DOHH2 (cell line): Measurements from ENCODE around the gene CTTN.

ENCODE experiments used
- H3F3A ChIP-seq: fragments of 200-600 bp; sonication (generic), shearing (Covaris generic); 2 replicates; pipeline ENCODE4 v1.6.0; 2016; ENCODE audit warnings: antibody characterized with exemption, mild to moderate bottlenecking; ENCODE audit not compliant: control insufficient read depth, insufficient read depth
- H3K27ac ChIP-seq: fragments of 200-600 bp; sonication (generic); 2 replicates; pipeline ENCODE4 v1.5.1; 2014; ENCODE audit warnings: low read depth, mild to moderate bottlenecking, low read length, moderate library complexity
- H3K27me3 ChIP-seq: fragments of 200-600 bp; sonication (generic); 2 replicates; pipeline ENCODE4 v1.6.1; 2014; ENCODE audit warnings: mild to moderate bottlenecking, low read length, mixed read lengths; ENCODE audit not compliant: control insufficient read depth
- H3K36me3 ChIP-seq: fragments of 200-600 bp; sonication (generic); 2 replicates; pipeline ENCODE4 v1.6.1; 2014; ENCODE audit warnings: mild to moderate bottlenecking, low read length, moderate library complexity, mixed read lengths; ENCODE audit not compliant: control insufficient read depth
- H3K4me1 ChIP-seq: fragments of 200-600 bp; sonication (generic); 2 replicates; pipeline ENCODE4 v1.6.1; 2014; ENCODE audit warnings: mild to moderate bottlenecking, low read length, mixed read lengths; ENCODE audit not compliant: control insufficient read depth
- H3K4me2 ChIP-seq: fragments of 200-600 bp; sonication (generic); 2 replicates; pipeline ENCODE4 v1.6.0; 2014; ENCODE audit warnings: mild to moderate bottlenecking, low read length, moderate library complexity
- H3K4me3 ChIP-seq: fragments of 200-600 bp; sonication (generic); 2 replicates; pipeline ENCODE4 v1.5.1; 2014; ENCODE audit warnings: mild to moderate bottlenecking, low read length, mixed read lengths
- H3K79me2 ChIP-seq: fragments of 200-600 bp; sonication (generic); 2 replicates; pipeline ENCODE4 v1.6.1; 2014; ENCODE audit warnings: mild to moderate bottlenecking, low read length, mixed read lengths; ENCODE audit not compliant: control insufficient read depth
- H3K9me2 ChIP-seq: fragments of 200-600 bp; sonication (generic); replicated peaks from 2 replicates; pipeline ENCODE4 v1.6.1; 2014; ENCODE audit warnings: mild to moderate bottlenecking, low read length, mixed read lengths; ENCODE audit not compliant: control insufficient read depth
- H3K9me3 ChIP-seq: fragments of 200-600 bp; sonication (generic); 2 replicates; pipeline ENCODE4 v1.6.1; 2014; ENCODE audit warnings: antibody characterized with exemption, low read length, mixed read lengths; ENCODE audit not compliant: control insufficient read depth, insufficient read depth
- H4K20me1 ChIP-seq: fragments of 200-600 bp; sonication (generic); 2 replicates; pipeline ENCODE4 v1.6.0; 2014; ENCODE audit warnings: low read depth, mild to moderate bottlenecking, antibody characterized with exemption, low read length, moderate library complexity; ENCODE audit not compliant: control insufficient read depth, insufficient read depth
- CTCF ChIP-seq: fragments of 200-600 bp; sonication (generic); IDR thresholded peaks from one replicate; pipeline ENCODE4 v1.5.1; 2014; ENCODE audit warnings: antibody characterized with exemption, mild to moderate bottlenecking, low read depth, low read length; ENCODE audit not compliant: poor library complexity, severe bottlenecking
- EZH2phosphoT487 ChIP-seq: fragments of 200-600 bp; sonication (generic); IDR thresholded peaks from 2 replicates; pipeline ENCODE4 v1.6.1; 2017; ENCODE audit warnings: borderline replicate concordance, mild to moderate bottlenecking, antibody characterized with exemption, low read length, moderate library complexity, mixed read lengths

The CTTN gene

GRCh38 chr11:70467201-70468085, 69.1 kb downstream of the CTTN start:
- H3F3A ChIP-seq = no peaks in the 10 kb centered on the region
- H3K9me2 ChIP-seq = no peaks in the 10 kb centered on the region
- peaks cover 22% of the 10 kb centered on the region for H3K27me3 ChIP-seq
- peaks cover 9% of the 10 kb centered on the region for H3K4me1 ChIP-seq
- no peak overlapping the region for H3K4me3 ChIP-seq
- H3K27ac ChIP-seq = no peak overlapping the region
- no peak overlapping the region for H3K4me2 ChIP-seq
- no peaks in the 10 kb centered on the region for H3K79me2 ChIP-seq
- H3K36me3 ChIP-seq = no peaks in the 10 kb centered on the region
- TF ChIP-seq CTCF (peak; percentile 89), EZH2phosphoT487 (no peak)
- no peaks in the 10 kb centered on the region for H4K20me1 ChIP-seq
- no peaks in the 10 kb centered on the region for H3K9me3 ChIP-seq

GRCh38 chr11:70468256-70469195, 70.2 kb downstream of the CTTN start:
- Histone ChIP-seq H3K79me2 (no peaks in the 10 kb centered on the region), H3K9me3 (no peaks in the 10 kb centered on the region), H3K4me1 (peaks cover 9% of the 10 kb centered on the region), H3K36me3 (no peaks in the 10 kb centered on the region), H3K9me2 (no peaks in the 10 kb centered on the region), H3K27ac (no peak overlapping the region), H3K27me3 (peaks cover 22% of the 10 kb centered on the region), H3F3A (no peaks in the 10 kb centered on the region), H3K4me3 (no peak overlapping the region), H4K20me1 (no peaks in the 10 kb centered on the region), H3K4me2 (no peak overlapping the region)
- TF ChIP-seq EZH2phosphoT487 (no peak; the same call in 1 of the 2 replicates), CTCF (no peak)

- H3F3A ChIP-seq = no peaks in the 10 kb centered on the region
- no peaks in the 10 kb centered on the region for H4K20me1 ChIP-seq
- H3K27ac ChIP-seq = no peak overlapping the region
- H3K9me3 ChIP-seq = no peaks in the 10 kb centered on the region
- no peaks in the 10 kb centered on the region for H3K9me2 ChIP-seq
- no peaks in the 10 kb centered on the region for H3K79me2 ChIP-seq
- H3K4me1 ChIP-seq = peaks cover 9% of the 10 kb centered on the region
- H3K4me2 ChIP-seq = no peak overlapping the region
- TF ChIP-seq EZH2phosphoT487 (no peak), CTCF (no peak)
- H3K36me3 ChIP-seq = no peaks in the 10 kb centered on the region
- peaks cover 22% of the 10 kb centered on the region for H3K27me3 ChIP-seq
- H3K4me3 ChIP-seq = no peak overlapping the region
Observed at GRCh38 chr11:70470127-70470526, 71.8 kb downstream of the CTTN start.
